Measurements from ENCODE around the gene KRTAP5-9.
"Not testable (repeated sequence)": the region's sequence is repeated elsewhere in the genome, so short reads cannot be mapped to it uniquely, and the experiment has no call there.

The KRTAP5-9 gene

DNA sequence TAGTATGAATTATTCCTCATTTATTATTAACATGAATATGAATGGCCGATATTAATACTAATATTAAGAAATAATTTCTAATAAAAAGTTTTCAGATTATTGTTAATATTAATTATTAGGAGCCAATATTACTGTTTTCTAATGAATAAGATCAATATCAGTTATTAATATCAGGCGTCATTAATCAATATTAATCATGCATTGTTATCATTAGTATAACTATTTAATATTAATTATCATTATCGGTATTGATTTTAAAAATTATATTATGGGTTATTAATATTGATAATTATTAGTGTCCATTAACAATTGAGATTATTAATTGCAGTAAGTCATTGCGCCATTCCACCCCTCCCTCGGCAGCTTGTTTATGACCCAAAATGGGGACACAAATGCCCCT lies 37.5 kb downstream of the KRTAP5-9 start:
- not testable (repeated sequence) for DNase-seq (ENCODE audit: low read depth)

DNA sequence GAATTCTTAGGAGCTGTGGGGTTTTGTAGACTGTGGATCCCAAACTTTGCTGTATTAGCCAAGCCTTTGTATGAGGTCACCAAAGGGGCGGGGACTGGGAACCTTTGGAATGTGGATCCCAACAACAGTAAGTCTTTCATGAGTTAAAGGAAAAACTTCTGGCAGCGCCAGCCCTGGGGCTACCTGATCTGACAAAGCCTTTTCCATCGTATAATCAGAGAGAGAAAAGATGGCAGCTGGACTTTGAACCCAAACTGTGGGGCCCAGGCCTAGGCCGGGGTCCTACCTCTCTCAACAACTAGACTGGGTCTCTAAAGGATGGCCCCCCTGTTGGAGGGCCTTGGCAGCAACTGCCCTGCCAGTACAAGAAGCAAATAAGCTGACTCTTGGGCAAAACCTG lies 40.1 kb downstream of the KRTAP5-9 start:
- DNase-seq (ENCODE audit: low read depth), result not testable (repeated sequence)

DNA sequence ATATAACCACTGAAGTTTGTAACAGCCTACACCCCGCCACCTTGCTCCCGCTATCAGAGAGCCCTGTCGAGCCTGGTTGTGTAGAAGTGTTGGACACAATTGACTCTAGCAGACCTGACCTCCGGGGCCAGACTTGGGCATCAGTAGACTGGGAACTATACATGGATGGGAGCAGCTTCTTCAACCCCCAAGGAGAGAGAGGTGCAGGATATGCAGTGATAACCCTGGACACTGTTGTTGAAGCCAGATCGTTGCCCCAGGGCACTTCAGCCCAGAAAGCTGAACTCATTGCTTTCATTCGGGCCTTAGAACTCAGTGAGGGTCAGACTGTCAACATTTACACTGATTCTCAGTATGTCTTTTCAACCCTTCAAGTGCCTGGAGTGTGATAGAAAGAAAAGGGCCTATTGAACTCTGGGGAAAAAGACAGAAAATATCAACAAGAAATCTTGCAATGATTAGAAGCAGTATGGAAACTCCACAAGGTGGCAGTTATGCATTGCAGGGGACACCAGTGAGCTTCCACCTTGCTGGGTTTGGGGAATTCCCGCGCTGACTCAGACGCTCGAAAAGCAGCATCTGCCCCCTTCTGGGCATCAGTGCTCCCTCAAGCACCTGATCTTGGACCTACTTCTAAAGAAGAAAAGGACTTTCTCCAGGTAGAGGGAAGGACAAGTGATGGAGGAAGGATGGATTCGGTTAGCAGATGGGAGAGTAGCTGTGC lies 40.8 kb downstream of the KRTAP5-9 start:
- DNase-seq (ENCODE audit: low read depth), result peak; percentile 64

DNA sequence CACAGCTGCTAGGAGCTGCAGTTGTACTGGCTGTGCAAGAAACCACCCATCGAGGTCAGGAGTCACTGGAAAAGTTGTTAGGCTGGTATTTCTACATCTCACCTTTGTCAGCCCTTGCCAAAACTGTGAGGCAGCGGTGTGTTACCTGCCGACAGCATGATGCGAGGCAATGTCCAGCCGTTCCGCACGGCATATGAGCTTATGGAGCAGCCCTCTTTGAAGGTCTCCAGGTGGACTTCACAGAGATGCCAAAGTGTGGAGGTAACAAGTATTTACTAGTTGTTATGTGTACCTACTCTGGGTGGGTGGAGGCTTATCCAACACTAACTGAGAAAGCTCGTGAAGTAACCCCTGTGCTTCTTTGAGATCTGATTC lies 41.3 kb downstream of the KRTAP5-9 start:
- DNase-seq (ENCODE audit: low read depth), result not testable (repeated sequence)
